ENCODE data around the gene ANTKMT. TPM values are rescaled to one million over a fixed set of nuclear protein-coding genes. Genes with fewer than 3 reads are reported as not detected.

The ANTKMT gene
- total RNA-seq, 1 donor from 2014 or later, result 26.0 TPM

DNA sequence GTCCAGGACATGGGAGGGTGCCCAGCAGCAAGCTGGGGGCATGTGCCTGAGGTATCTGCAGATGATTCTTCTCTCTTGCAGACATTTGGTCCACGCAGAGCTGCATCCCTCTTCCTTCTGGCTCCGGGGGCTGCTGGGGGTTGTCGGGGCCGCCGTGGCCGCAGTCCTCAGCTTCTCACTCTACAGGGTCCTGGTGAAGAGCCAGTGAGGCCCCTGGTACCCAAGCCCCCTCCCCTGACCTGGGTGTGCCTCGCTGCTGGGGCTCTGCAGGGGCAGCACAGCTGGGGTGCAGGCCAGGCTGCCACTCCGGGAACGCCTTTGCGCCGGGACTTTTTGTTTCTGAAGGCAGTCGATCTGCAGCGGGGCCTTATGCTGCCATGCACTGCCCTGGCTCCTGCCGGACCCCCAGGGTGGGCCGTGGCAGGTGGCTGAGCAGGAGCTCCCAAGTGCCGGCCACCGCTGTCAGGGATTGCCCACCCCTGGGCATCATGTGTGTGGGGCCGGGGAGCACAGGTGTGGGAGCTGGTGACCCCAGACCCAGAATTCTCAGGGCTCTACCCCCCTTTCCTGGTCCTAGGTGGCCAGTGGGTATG lies 47.5 kb upstream of the ANTKMT start:
- Histone ChIP-seq H3K9me3 (no peaks in the 10 kb centered on the region), H3K4me1 (peaks cover 45% of the 10 kb centered on the region), H3K27ac (no peak overlapping the region), H3K4me3 (no peak overlapping the region), H3K27me3 (no peaks in the 10 kb centered on the region), H3K36me3 (peaks cover 0 to 42% of the 10 kb centered on the region in 2 donors)
- TF ChIP-seq, protein P1, sequence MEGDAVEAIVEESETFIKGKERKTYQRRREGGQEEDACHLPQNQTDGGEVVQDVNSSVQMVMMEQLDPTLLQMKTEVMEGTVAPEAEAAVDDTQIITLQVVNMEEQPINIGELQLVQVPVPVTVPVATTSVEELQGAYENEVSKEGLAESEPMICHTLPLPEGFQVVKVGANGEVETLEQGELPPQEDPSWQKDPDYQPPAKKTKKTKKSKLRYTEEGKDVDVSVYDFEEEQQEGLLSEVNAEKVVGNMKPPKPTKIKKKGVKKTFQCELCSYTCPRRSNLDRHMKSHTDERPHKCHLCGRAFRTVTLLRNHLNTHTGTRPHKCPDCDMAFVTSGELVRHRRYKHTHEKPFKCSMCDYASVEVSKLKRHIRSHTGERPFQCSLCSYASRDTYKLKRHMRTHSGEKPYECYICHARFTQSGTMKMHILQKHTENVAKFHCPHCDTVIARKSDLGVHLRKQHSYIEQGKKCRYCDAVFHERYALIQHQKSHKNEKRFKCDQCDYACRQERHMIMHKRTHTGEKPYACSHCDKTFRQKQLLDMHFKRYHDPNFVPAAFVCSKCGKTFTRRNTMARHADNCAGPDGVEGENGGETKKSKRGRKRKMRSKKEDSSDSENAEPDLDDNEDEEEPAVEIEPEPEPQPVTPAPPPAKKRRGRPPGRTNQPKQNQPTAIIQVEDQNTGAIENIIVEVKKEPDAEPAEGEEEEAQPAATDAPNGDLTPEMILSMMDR (IDR thresholded peaks at IDR 0.05), result no peak
- no peak for TF ChIP-seq POLR2AphosphoS5 (IDR thresholded peaks at IDR 0.05; ENCODE audit: insufficient read depth in 1 of 2, low read depth in 1 of 2)
- TF ChIP-seq POLR2A (IDR thresholded peaks at IDR 0.05), result no peak
- intact Hi-C loops (cut with DNase I), result no loop called here
- DNase-seq (ENCODE audit: extremely low spot score in 2 of 2), result no peak

DNA sequence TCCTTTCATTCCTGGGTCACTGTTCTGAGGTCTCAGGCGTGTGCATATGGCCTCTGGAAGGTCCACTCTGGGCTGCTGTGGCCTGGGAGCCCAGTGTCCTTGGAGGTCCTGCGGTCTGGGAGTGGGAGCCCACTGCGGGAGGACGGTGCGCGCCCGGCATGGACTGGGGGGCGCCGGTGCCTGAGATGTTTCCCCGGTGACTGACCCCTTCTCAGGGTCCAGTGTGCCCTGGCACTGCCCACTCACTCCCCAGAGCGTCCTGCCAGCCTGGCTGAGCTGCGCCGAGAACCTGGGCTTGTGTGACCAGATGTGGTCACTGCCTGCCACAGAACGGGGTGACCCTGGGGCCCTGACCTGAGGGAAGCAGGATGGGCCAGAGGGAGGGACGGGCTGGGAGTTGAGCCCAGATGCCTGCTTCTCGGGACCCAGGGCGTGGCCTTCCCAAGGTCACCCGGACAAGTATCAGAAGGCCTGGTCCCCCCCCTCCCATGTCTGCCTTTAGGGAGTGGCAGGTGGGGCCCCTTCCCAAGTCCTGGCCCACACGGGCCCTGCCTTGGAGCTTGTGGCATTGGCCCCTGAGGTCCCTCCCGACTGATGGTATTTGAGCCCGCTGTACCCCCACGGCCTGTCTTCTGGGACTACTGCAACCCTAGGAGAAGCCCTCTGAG lies 46.6 kb upstream of the ANTKMT start:
- Histone ChIP-seq H3K27ac (no peak overlapping the region), H3K9me3 (no peaks in the 10 kb centered on the region), H3K36me3 (peaks cover 0 to 42% of the 10 kb centered on the region in 2 donors), H3K27me3 (no peaks in the 10 kb centered on the region), H3K4me1 (peaks cover 43% of the 10 kb centered on the region), H3K4me3 (no peak overlapping the region)
- DNase-seq (ENCODE audit: extremely low spot score in 2 of 2), result no peak
- no peak for TF ChIP-seq POLR2AphosphoS5 (IDR thresholded peaks at IDR 0.05; ENCODE audit: insufficient read depth in 1 of 2, low read depth in 1 of 2)
- TF ChIP-seq, protein P1 (IDR thresholded peaks at IDR 0.05), result no peak
- no peak for TF ChIP-seq POLR2A (IDR thresholded peaks at IDR 0.05)
- intact Hi-C loops (cut with DNase I), result no loop called here

DNA sequence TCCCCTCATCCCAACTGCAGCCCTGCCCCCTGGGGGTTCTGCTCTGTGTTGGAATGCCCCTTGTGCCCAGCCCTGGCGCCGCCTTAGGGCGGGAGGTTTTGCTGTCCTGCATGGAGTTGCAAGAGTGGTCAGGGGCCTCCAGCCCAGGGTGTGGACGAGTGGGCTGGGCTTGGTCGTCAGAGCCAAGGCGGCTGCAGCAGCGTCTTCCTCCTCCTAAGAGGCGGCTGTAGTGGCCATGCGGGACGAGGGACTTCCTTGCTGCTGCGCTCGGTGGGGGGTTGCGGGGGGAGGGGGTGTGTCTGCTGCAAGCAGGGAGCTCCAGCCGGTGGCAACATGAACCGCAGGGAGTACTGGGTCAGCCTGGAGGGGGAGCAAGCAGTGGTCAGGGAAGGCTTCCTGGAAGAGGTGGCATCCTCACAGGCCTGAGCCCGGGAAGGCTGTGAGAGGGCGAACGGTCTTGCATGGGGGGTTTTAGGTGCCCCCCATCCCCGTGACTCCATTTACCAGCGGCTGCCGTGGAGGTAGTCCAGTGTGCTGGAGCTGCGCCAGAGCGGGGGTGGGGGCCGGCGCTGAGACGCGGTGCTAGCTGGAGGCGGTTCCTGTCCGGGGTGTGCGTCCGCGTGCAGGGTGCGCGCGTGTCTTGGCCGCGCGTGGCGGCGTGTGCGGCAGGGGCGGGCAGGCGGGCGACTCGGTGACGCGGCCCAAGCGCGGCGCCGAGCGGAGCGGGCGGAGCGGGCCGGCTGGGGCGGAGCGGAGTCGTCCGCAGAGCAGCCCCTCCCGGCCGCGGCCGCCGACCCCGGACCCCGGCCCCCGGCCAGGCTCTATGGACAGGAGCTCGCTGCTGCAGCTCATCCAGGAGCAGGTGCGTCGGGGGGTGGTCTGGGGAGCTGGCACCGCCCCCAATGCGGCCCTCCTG lies 45.7 kb upstream of the ANTKMT start, which contains the start of gene RHBDL1:
Gene RHBDL1, plus strand, starts transcription at position 704 of the 916 bp plus-strand sequence. Its CDS starts 120 bp downstream, at position 824.
- no peaks in the 10 kb centered on the region for H3K9me3 ChIP-seq
- intact Hi-C loops (cut with DNase I), result no loop called here
- H3K27me3 ChIP-seq, result no peaks in the 10 kb centered on the region
- peaks cover 0 to 34% of the 10 kb centered on the region in 2 donors for H3K36me3 ChIP-seq
- peak within 1 kb of the TSS; percentile 15 for H3K27ac ChIP-seq
- DNase-seq (ENCODE audit: extremely low spot score in 2 of 2), result no peak
- H3K4me3 ChIP-seq, result peak within 1 kb of the TSS; percentile 27 to 51
- TF ChIP-seq, protein P1 (IDR thresholded peaks at IDR 0.05), result no peak
- TF ChIP-seq POLR2AphosphoS5 (IDR thresholded peaks at IDR 0.05; ENCODE audit: insufficient read depth in 1 of 2, low read depth in 1 of 2) (no peak), POLR2A (IDR thresholded peaks at IDR 0.05) (no peak)
- peaks cover 43% of the 10 kb centered on the region for H3K4me1 ChIP-seq

GRCh38 chr16:675884-676564 lies 44.9 kb upstream of the ANTKMT start:
- TF ChIP-seq, protein P1 (IDR thresholded peaks at IDR 0.05), result no peak
- no peak for TF ChIP-seq POLR2AphosphoS5 (IDR thresholded peaks at IDR 0.05; ENCODE audit: insufficient read depth in 1 of 2, low read depth in 1 of 2)
- no peak for TF ChIP-seq POLR2A (IDR thresholded peaks at IDR 0.05)
- H3K27me3 ChIP-seq, result no peaks in the 10 kb centered on the region
- H3K9me3 ChIP-seq, result no peaks in the 10 kb centered on the region
- peaks cover 47% of the 10 kb centered on the region for H3K4me1 ChIP-seq
- no peak overlapping the region for H3K27ac ChIP-seq
- peaks cover 0 to 26% of the 10 kb centered on the region in 2 donors for H3K36me3 ChIP-seq
- H3K4me3 ChIP-seq, result peak overlapping the region; percentile 27 to 51
- no peak for DNase-seq (ENCODE audit: extremely low spot score in 2 of 2)
- intact Hi-C loops (cut with DNase I), result no loop called here

Measured in vagina (tissue), 2 donors.